Vein endothelial cell (primary cell): ENCODE data around the gene ADAM20. TPM values are rescaled to one million over a fixed set of nuclear protein-coding genes. Genes with fewer than 3 reads are reported as not detected.

Experiments used
- small RNA-seq: library from RNA; depleted of rRNA; stranded (forward); fragments of <200 nt; gene quantifications from one replicate; pipeline ENCODE3, GENCODE V24; 2012
- total RNA-seq: library from RNA; depleted of rRNA; stranded (reverse); fragments of >200 nt; gene quantifications from 2 replicates; pipeline ENCODE4 v1.2.3, GENCODE V29; 2012

ADAM20 gene
- 0.65 and 0.67 TPM in 2 replicates for total RNA-seq

GRCh38 chr14:70534904-70535303 is at the start of gene ADAM20:
Gene ADAM20, minus strand, starts transcription at chr14:70535004. Its CDS starts 10,247 bp downstream, at chr14:70524757.

Small RNA genes within 50 kb of the gene (small RNA-seq; reads per million reads assigned to genes)
- gene RNU6-659P: not detected

Other genes with a start within 250 kb of the ADAM20 start
- gene COX16, start 175.3 kb downstream of the ADAM20 start, total RNA-seq: 34.6 and 38.4 TPM in 2 replicates
- gene SYNJ2BP, start 117.9 kb downstream of the ADAM20 start, total RNA-seq: 23.5 and 29.9 TPM in 2 replicates
- gene ADAM21, start 82.8 kb downstream of the ADAM20 start, total RNA-seq: 0.19 and 0.33 TPM in 2 replicates
- 30.7 and 31.1 TPM in 2 replicates for gene MED6, start 65.7 kb upstream of the ADAM20 start, total RNA-seq
- 0.65 and 1.3 TPM in 2 replicates for gene TTC9, start 106.9 kb upstream of the ADAM20 start, total RNA-seq